Panc1 (cell line): ENCODE measurements around the gene HHAT. TPM values are rescaled to one million over a fixed set of nuclear protein-coding genes. Genes with fewer than 3 reads are reported as not detected.

Experiments
- ATAC-seq: fragments of 200-7000 bp; cut with Tn5 transposase; 2 replicates; pipeline ENCODE4 v1.9.1; 2020; ENCODE audit warnings: mild to moderate bottlenecking, moderate library complexity
- BruUV-seq: library from RNA; stranded (reverse); fragments of 400-500 nt; replicated peaks from 2 replicates; lab custom pipeline; 2021; lab: Mats Ljungman, UMichigan
- CTCF ChIA-PET: fragments of 300-600 bp; sonication (Branson Sonifier 250); formaldehyde crosslinking; loops from one replicate; lab custom pipeline; 2022; ENCODE audit warnings: antibody characterized with exemption; lab: Charles Lee
- POLR2A ChIA-PET: fragments of 300-600 bp; sonication (Branson Sonifier 250); formaldehyde crosslinking; loops from one replicate; lab custom pipeline; 2022; ENCODE audit warnings: antibody characterized with exemption; lab: Charles Lee
- DNase-seq: peaks from one replicate; pipeline ENCODE4 v3.0.0-alpha.2; 2010; ENCODE audit warnings: low read depth, low spot score
- H3K27ac ChIP-seq: 2 replicates; pipeline ENCODE4 v1.5.1; 2011; ENCODE audit warnings: mild to moderate bottlenecking, low read length, inconsistent platforms
- H3K27me3 ChIP-seq: fragments of 200-500 bp; sonication (Bioruptor generic); 2 replicates; pipeline ENCODE4 v1.6.0; 2014; ENCODE audit warnings: low read length, inconsistent platforms; ENCODE audit not compliant: control insufficient read depth, insufficient read depth
- H3K36me3 ChIP-seq: fragments of 200-500 bp; sonication (Bioruptor generic); 2 replicates; pipeline ENCODE4 v1.5.1; 2014; ENCODE audit warnings: inconsistent platforms, mild to moderate bottlenecking, low read length, moderate library complexity; ENCODE audit not compliant: control insufficient read depth, insufficient read depth
- H3K4me1 ChIP-seq: 2 replicates; pipeline ENCODE4 v1.5.1; 2011; ENCODE audit warnings: inconsistent platforms, mild to moderate bottlenecking, low read length, moderate library complexity; ENCODE audit not compliant: control insufficient read depth, insufficient read depth
- H3K4me3 ChIP-seq, 2 experiments: 2 replicates each; pipeline ENCODE4 v1.5.1; 2011 to 2012; ENCODE audit warnings: low read depth in 2 of 2, low read length in 2 of 2, mild to moderate bottlenecking in 2 of 2, inconsistent platforms in 1 of 2, moderate library complexity in 1 of 2
- H3K9me3 ChIP-seq: fragments of 200-500 bp; sonication (Bioruptor generic); 2 replicates; pipeline ENCODE4 v1.5.1; 2014; ENCODE audit warnings: low read depth, mild to moderate bottlenecking, inconsistent platforms, low read length, moderate library complexity; ENCODE audit not compliant: control insufficient read depth, insufficient read depth
- POLR2AphosphoS5 ChIP-seq: IDR thresholded peaks from 2 replicates; pipeline ENCODE4 v1.6.1; 2012; ENCODE audit warnings: mild to moderate bottlenecking, low read depth, low read length, moderate library complexity
- SIN3A ChIP-seq: IDR thresholded peaks from 2 replicates; pipeline ENCODE4 v1.6.1; 2012; ENCODE audit warnings: low read depth, mild to moderate bottlenecking, low read length, moderate library complexity, borderline replicate concordance; ENCODE audit not compliant: insufficient read depth
- TCF7L2 ChIP-seq: IDR thresholded peaks from 2 replicates; pipeline ENCODE4 v1.6.1; 2011; ENCODE audit warnings: mild to moderate bottlenecking, low read depth, low read length, inconsistent platforms
- in situ Hi-C: cut with HindIII; loops from 2 replicates; pipeline ENCODE4 v1.10.0; 2016; ENCODE audit warnings: low sequenced_read_pairs, low pct_unique_long_range_greater_than_20kb
- intact Hi-C: fragments of 100-400 bp; cut with micrococcal nuclease; formaldehyde crosslinking; loops from one replicate; pipeline ENCODE4 v1.10.0; 2022; ENCODE audit not compliant: unreplicated experiment
- total RNA-seq: library from RNA; stranded (reverse); gene quantifications from one replicate; pipeline ENCODE4 v1.2.1, GENCODE V29; 2021; ENCODE audit not compliant: unreplicated experiment
- TF ChIP-seq, protein P1 (sequence below), 2 experiments: IDR thresholded peaks; 2 replicates each; pipeline ENCODE4 v1.6.1; 2011 to 2012; ENCODE audit warnings: low read depth in 2 of 2, control low read depth in 1 of 2, low read length in 1 of 2, mild to moderate bottlenecking in 1 of 2, moderate library complexity in 1 of 2; ENCODE audit not compliant: insufficient read depth in 1 of 2
- TF ChIP-seq, protein P2 (sequence below): fragments of 450-650 bp; IDR thresholded peaks from 2 replicates; pipeline ENCODE4 v1.5.1; 2017; ENCODE audit warnings: mild to moderate bottlenecking

HHAT gene
- total RNA-seq, 1 experiment from 2014 or later = 2.3 TPM

DNA sequence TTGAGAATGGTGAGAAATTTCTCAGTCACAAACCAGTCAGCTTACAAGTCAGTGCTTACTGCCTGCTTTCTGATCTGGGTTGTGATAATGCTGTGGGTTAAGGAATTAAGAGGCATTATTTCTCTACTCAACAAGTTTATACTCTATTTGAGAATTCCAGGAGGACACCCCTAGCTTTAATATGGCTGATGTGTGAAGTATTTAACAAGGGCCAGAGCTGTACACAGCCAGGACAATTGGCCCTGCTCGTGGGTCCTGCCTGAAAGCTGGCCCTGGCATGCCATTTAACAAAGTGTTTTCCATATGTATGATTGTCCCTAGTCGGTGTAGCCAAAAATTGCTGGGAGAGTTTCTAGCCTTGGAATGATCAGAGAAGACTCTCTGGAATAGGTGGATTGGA is 43.2 kb downstream of the HHAT start:
- Histone ChIP-seq H3K27me3 (no peaks in the 10 kb centered on the region), H3K9me3 (no peaks in the 10 kb centered on the region), H3K4me3 (no peak overlapping the region), H3K36me3 (no peaks in the 10 kb centered on the region), H3K27ac (no peak overlapping the region; the same call in 1 of the 2 replicates), H3K4me1 (peaks cover 20% of the 10 kb centered on the region)
- DNase-seq = no peak
- CTCF ChIA-PET = no interaction called here
- no peak for ATAC-seq
- intact Hi-C loops = no loop called here
- in situ Hi-C loops = no loop called here
- POLR2A ChIA-PET = no interaction called here
- TF ChIP-seq, protein P1, sequence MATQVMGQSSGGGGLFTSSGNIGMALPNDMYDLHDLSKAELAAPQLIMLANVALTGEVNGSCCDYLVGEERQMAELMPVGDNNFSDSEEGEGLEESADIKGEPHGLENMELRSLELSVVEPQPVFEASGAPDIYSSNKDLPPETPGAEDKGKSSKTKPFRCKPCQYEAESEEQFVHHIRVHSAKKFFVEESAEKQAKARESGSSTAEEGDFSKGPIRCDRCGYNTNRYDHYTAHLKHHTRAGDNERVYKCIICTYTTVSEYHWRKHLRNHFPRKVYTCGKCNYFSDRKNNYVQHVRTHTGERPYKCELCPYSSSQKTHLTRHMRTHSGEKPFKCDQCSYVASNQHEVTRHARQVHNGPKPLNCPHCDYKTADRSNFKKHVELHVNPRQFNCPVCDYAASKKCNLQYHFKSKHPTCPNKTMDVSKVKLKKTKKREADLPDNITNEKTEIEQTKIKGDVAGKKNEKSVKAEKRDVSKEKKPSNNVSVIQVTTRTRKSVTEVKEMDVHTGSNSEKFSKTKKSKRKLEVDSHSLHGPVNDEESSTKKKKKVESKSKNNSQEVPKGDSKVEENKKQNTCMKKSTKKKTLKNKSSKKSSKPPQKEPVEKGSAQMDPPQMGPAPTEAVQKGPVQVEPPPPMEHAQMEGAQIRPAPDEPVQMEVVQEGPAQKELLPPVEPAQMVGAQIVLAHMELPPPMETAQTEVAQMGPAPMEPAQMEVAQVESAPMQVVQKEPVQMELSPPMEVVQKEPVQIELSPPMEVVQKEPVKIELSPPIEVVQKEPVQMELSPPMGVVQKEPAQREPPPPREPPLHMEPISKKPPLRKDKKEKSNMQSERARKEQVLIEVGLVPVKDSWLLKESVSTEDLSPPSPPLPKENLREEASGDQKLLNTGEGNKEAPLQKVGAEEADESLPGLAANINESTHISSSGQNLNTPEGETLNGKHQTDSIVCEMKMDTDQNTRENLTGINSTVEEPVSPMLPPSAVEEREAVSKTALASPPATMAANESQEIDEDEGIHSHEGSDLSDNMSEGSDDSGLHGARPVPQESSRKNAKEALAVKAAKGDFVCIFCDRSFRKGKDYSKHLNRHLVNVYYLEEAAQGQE (IDR thresholded peaks at IDR 0.05; ENCODE audit: insufficient read depth in 1 of 2, low read depth in 2 of 2, low read length in 1 of 2) = no peak
- TF ChIP-seq TCF7L2 = no peak
- TF ChIP-seq, protein P2, sequence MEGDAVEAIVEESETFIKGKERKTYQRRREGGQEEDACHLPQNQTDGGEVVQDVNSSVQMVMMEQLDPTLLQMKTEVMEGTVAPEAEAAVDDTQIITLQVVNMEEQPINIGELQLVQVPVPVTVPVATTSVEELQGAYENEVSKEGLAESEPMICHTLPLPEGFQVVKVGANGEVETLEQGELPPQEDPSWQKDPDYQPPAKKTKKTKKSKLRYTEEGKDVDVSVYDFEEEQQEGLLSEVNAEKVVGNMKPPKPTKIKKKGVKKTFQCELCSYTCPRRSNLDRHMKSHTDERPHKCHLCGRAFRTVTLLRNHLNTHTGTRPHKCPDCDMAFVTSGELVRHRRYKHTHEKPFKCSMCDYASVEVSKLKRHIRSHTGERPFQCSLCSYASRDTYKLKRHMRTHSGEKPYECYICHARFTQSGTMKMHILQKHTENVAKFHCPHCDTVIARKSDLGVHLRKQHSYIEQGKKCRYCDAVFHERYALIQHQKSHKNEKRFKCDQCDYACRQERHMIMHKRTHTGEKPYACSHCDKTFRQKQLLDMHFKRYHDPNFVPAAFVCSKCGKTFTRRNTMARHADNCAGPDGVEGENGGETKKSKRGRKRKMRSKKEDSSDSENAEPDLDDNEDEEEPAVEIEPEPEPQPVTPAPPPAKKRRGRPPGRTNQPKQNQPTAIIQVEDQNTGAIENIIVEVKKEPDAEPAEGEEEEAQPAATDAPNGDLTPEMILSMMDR = no peak
- TF ChIP-seq POLR2AphosphoS5 = no peak
- no peak for TF ChIP-seq SIN3A
- BruUV-seq = no TSS peak

DNA sequence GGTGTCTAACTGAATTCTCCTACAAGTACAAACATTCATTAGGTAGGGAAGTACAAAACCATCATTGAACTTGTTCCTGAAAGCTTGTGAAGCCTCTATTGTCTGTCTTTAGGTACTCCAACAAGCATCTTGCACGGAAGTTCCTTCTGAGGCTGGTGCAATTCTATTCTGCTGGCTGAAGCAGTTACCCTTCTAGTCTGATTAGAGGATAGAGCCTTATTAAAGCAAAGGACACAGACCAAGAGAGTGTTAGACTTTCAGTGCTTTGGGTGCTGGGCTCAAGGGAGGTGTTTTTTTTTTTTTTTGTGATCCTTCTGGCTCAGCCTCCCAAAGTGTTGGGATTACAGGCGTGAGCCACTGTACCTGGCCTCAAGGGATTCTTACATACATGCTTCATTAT is 43.8 kb downstream of the HHAT start:
- TF ChIP-seq, protein P1 (IDR thresholded peaks at IDR 0.05; ENCODE audit: insufficient read depth in 1 of 2, low read depth in 2 of 2, low read length in 1 of 2) = no peak
- no peak for TF ChIP-seq TCF7L2
- no peak for TF ChIP-seq POLR2AphosphoS5
- no peak for TF ChIP-seq SIN3A
- TF ChIP-seq, protein P2 = no peak
- DNase-seq = peak; percentile 2
- ChIA-PET CTCF (no interaction called here), POLR2A (no interaction called here)
- Histone ChIP-seq H3K27ac (no peak overlapping the region; the same call in 1 of the 2 replicates), H3K4me1 (peaks cover 20% of the 10 kb centered on the region), H3K4me3 (no peak overlapping the region), H3K27me3 (no peaks in the 10 kb centered on the region), H3K36me3 (no peaks in the 10 kb centered on the region), H3K9me3 (no peaks in the 10 kb centered on the region)
- intact Hi-C loops (no loop called here), in situ Hi-C loops (no loop called here)
- BruUV-seq = no TSS peak
- no peak; the same call in none of the 2 replicates for ATAC-seq
